NOMO-1 (cell line): ENCODE data around the gene CD200.
A peak's percentile ranks its signal among the peaks of the same experiment; 100 is the strongest.
"Not testable (repeated sequence)": the region's sequence is repeated elsewhere in the genome, so short reads cannot be mapped to it uniquely, and the experiment has no call there.

Source experiments
- DNase-seq, 2 experiments: peaks; one replicate each; lab custom pipeline; 2025; ENCODE audit not compliant: unreplicated experiment in 2 of 2; lab: John Stamatoyannopoulos, UW

CD200 gene

GRCh38 chr3:112354642-112355306 is 21.8 kb downstream of the CD200 start:
- DNase-seq: no peak

DNA sequence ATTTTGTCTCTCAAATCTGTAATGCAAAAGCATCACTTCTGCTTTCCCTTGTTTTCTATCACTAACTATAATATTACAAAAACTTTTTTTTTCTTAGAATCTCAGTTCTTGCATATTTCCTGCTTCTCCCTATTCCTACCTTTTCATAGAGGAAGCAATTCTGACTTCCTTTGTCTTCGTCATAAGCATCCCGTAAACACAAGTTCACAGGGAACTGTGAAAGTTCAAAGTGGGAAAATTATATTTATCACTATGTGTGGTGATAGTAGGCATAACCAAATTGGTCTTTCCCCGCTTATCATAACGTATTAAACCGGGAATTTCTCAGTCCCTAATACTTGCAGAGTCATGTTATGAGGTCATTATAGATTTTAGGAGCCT is 22.3 kb downstream of the CD200 start:
- DNase-seq: no peak

DNA sequence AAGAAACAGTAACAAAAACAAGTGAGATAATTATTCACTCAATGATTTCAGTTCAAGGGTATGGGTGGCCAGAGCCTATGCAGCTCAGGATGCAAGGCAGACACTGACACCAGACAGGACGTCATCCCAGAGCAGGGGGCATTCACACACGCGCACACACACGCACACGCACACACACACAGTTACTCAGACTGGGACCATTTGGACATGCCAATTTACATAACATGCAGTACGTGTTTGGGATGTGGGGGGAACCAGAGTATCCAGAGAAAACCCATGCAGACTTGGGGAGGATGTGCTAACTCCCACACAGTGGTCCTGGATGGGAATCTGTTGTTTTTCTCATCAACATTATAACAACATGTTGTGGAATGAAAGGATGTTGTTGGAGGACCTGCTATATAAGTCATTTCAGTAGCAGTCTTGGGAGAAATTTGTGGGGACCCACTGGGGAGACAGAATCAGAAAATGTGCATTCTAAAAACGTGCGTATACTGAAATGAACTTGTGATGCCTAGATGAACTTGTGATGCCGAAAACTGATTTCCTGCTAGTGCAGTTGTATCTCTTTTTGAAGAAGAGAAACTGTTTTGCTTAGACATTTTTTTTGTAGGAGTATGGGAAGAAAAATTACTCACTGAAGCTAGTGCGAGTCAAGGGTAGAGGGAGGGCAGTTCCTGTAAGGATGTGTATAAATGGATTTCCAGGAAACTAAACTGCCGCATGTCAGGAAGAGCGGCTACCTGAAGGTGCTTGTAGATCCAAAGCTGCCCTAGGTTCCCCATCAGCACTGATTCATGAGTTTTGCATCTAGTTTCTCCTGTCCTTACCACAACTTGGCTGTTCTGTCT is 25.2 kb downstream of the CD200 start:
- no peak for DNase-seq

DNA sequence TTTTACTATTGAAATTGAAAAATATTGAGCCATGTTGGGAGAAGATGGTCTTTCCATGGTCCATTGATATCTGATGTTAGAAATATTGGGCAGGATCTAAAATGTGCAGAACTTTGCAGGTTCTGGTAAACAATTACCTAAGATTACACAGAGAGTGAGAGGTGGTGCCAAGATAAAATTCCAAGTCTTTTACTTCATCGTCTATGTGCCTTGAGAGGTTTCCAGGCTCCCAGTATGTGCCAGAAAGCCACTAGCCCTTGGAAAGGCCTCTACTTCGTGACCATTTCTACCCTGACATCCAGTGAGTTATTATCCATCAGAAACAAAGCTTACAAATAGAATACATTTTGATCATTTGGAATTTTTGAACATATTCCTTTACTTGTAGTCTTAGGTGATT is 27.6 kb downstream of the CD200 start:
- DNase-seq: no peak

- no peak for DNase-seq
Measured at GRCh38 chr3:112362221-112362620, 29.3 kb downstream of the CD200 start.

DNA sequence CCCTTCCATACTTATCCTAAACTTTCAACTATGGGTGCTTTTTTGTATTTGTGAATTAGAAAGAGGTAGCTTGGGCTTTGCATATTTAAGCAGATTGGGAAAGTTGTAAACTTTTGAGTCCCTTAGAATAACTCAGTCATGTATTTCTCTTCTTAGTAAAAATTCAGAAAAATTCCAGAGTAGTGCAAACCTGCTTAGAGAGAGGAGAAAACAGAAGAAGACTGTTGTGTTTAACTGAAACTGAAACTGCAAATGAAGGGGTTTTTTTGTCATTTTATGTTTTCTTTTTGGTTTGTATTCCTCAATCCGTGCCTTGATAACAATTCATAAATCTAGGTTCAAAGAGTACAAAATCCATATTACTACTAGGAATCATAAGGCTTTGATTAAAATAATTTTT is 31.3 kb downstream of the CD200 start:
- no peak for DNase-seq

GRCh38 chr3:112365035-112365434 is 32.1 kb downstream of the CD200 start:
- no peak for DNase-seq

DNA sequence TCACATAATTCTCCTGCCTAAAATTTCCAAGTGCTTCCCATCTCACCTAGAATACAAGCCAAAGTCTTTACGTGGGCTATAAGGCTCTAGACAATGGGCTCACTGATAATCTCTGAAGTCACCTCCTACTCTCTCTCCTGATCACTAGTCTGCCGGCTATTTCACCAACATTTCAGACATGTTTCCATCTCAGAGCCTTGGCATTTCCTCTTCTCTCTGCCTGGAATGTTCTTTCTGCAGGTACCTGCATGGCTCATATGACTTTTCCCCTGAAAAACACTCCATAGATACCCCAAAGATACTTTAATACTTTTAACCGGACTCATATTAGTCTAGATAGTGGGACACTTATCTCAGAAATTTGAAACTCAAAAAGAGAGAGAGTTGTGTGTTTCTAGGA is 32.7 kb downstream of the CD200 start:
- DNase-seq: no peak

- DNase-seq: no peak
Measured at GRCh38 chr3:112366522-112366921, 33.6 kb downstream of the CD200 start.

DNA sequence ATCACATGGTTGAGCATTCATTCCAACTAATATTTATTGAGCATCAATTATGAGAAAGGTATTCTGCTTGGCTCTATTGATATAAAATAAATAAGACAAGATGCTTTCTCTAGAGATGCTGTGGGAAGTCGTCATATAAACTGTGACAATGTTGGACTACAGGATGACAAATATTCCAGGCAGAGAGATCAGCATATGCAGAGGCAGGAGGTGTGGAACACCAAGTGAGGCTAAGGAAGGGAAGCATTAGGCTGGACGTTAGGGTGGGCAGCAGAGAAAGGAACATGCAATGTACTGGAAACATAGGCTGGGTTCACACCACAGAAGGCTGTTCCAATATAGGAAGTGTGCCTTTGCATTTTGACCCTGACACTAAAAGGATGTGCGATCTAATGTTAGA is 38.6 kb downstream of the CD200 start:
- peak in 1 of 2 experiments; percentile 10 for DNase-seq

DNA sequence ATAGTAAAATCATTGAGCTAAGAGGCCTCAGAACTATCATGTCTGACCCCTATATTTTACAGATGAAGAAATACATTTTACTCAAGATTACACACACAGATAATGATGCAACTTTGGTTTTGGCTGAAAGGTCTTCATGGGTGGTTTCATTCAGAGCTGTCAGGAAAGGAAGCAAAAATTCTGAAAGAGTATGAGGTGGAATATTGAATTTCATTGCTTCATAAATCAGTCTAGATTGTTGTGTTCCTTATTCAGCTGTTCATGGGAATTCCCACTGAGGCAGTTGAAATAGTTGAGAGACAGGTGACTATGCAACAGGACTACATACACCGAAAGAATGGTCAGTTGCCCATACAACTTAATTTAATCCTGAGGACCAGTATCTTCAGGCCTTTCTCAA is 39.4 kb downstream of the CD200 start:
- DNase-seq: peak; percentile 82 to 88

- DNase-seq: no peak
Measured at GRCh38 chr3:112373476-112373875, 40.5 kb downstream of the CD200 start.

GRCh38 chr3:112373924-112374323 is 41.0 kb downstream of the CD200 start:
- DNase-seq: no peak

GRCh38 chr3:112374333-112374734 is 41.4 kb downstream of the CD200 start:
- DNase-seq: peak in 1 of 2 experiments; percentile 34

DNA sequence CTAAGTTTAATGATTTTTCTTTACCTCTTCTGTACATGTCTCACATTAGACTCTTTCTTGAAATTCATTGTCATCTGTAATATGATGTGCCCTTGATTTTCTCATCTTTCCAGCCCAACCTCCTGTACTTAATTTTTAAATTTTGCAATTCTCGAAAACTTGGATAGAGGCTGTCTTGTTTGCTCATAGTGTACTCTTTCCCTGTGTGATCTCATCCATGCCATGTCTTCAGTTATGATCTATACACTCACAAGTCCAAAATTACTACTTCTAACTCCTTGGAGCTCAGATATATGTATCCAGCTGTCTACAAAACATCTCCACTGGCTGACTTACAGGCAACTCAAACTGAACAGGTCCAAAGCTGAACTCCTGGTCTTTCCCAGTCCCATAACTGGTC is 42.2 kb downstream of the CD200 start:
- DNase-seq: no peak

DNA sequence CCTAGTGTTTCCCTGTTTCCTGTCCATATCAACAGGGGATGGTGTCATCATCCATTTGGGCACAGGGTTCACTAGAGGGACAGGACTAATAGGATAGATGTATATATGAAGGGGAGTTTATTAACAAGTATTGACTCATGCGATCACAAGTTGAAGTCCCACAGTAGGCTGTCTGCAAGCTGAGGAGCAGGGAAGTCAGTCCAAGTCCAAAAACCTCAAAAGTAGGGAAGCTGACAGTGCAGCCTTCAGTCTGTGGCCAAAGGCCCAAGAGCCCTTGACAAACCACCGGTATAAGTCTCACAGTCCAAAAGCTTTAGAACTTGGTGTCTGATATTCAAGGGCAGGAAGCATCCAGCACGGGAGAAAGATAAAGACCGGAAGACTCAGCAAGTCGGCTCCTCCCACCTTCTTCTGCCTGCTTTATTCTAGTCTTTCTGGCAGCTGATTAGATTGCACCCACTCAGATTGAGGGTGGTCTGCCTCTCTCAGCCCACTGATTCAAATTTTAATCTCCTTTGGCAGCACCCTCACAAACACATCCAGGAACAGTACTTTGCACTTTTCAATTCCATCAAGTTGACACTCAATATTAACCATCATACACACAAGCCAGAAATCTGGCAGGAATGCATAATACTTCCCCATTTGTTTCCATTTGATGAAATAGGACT is 43.4 kb downstream of the CD200 start:
- DNase-seq: no peak

- DNase-seq: peak; percentile 49 to 86
Measured at GRCh38 chr3:112376992-112377391, 44.0 kb downstream of the CD200 start.

DNA sequence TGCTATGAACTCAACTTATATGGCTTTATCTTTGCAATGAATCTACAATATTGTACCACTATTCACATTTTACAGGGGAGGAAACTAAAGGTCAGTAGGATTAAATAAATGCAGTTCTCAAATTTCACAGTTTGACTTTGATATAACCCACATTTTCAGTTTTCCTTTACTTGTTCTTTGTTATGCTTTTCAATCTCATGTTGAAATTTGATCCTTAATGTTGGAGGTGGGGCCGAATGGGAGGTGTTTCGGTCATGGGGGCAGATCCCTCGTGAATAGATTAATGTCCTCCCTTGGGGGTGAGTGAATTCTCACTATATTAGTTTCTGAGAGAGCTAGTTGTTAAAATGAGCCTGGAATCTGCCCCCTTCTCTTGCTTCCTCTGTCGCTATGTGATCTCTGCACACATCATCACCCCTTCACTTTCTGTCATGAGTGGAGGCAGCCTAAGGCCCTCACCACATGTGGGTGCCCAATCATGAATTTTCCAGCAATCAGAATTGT is 44.7 kb downstream of the CD200 start:
- DNase-seq: no peak

DNA sequence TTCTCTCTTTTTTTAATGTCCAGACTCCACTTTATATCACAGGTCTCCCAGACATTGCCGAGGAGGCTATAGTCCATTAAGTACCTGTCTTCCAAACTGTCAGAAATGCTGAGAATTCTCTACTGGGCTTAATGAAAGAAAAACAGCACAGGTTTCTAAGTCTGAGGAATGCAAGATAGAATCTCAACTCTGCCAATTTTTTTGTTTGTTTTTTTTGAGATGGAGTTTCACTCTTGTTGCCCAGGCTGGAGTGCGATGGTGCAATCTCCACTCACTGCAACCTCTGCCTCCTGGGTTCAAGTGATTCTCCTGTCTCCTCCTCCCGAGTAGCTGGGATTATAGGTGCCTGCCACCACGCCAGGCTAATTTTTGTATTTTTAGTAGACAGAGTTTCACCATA is 45.4 kb downstream of the CD200 start:
- DNase-seq: not testable (repeated sequence)

GRCh38 chr3:112379020-112379690 is 46.2 kb downstream of the CD200 start:
- peak; percentile 75 to 97 for DNase-seq
